ENCODE measurements around the gene GALNT6.

DNA sequence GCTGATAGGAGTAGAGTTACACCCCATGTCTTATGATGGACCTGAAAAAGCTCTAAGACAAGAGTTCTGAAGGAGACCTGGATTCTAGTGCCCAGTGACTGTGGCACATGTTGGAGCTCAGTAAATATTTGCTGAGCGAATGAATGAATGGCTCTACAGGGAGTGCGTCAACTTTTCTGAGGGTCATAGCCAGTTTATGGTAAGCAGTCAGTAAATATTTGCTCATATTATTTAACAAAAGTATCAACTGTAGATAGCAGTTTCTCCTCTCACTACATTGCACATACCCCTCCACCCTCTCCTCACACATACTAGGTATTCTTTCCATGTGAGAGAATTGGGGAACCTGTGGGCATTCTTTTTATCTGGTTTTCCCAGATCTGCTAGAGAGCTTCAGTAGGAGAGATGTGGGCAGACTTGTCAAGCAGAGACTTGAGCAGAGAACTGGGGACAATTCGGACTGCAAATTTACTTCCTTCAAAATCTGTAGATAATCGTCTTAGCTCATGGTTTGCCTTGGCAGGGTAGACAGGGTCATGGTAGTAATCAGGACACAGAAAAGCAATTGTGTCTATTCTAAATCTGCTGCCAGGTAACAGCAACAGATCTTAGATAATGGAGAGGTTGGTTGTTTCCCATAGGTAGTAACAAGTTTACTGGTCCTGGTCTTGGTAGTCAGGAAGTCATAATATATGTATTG is 39.1 kb upstream of the GALNT6 start:
- no peak for TF ChIP-seq EZH2 (IDR thresholded peaks at IDR 0.05; ENCODE audit: borderline replicate concordance, low read length)
- TF ChIP-seq, protein P1, sequence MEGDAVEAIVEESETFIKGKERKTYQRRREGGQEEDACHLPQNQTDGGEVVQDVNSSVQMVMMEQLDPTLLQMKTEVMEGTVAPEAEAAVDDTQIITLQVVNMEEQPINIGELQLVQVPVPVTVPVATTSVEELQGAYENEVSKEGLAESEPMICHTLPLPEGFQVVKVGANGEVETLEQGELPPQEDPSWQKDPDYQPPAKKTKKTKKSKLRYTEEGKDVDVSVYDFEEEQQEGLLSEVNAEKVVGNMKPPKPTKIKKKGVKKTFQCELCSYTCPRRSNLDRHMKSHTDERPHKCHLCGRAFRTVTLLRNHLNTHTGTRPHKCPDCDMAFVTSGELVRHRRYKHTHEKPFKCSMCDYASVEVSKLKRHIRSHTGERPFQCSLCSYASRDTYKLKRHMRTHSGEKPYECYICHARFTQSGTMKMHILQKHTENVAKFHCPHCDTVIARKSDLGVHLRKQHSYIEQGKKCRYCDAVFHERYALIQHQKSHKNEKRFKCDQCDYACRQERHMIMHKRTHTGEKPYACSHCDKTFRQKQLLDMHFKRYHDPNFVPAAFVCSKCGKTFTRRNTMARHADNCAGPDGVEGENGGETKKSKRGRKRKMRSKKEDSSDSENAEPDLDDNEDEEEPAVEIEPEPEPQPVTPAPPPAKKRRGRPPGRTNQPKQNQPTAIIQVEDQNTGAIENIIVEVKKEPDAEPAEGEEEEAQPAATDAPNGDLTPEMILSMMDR (conservative IDR thresholded peaks at IDR 0.05 in 1 of 2, IDR thresholded peaks at IDR 0.05 in 1 of 2; ENCODE audit: extremely low read depth in 1 of 2, insufficient read depth in 1 of 2, low read depth in 1 of 2, low read length in 2 of 2) = no peak

Data from mammary epithelial cell (primary cell).